ENCODE data around the gene AKT2. TPM values are rescaled to one million over a fixed set of nuclear protein-coding genes. Genes with fewer than 3 reads are reported as not detected.

AKT2 gene
- polyA plus RNA-seq, 3 donors, result 144 to 248 (median 180) TPM

- DNase-seq (ENCODE audit: extremely low read depth in 1 of 11, low read depth in 9 of 11, low spot score in 4 of 11), result no peak
Measured at GRCh38 chr19:40244579-40245317, 40.4 kb downstream of the AKT2 start.

- DNase-seq (ENCODE audit: extremely low read depth in 1 of 11, low read depth in 9 of 11, low spot score in 4 of 11), result no peak
Measured at GRCh38 chr19:40243181-40243580, 42.0 kb downstream of the AKT2 start.

- no peak for DNase-seq (ENCODE audit: extremely low read depth in 1 of 11, low read depth in 9 of 11, low spot score in 4 of 11)
Measured at GRCh38 chr19:40242480-40242879, 42.7 kb downstream of the AKT2 start.

- no peak for DNase-seq (ENCODE audit: extremely low read depth in 1 of 11, low read depth in 9 of 11, low spot score in 4 of 11)
Measured at GRCh38 chr19:40241809-40242384, 43.2 kb downstream of the AKT2 start.

GRCh38 chr19:40241125-40241808, 43.9 kb downstream of the AKT2 start:
- no peak for DNase-seq (ENCODE audit: extremely low read depth in 1 of 11, low read depth in 9 of 11, low spot score in 4 of 11)

- DNase-seq (ENCODE audit: extremely low read depth in 1 of 11, low read depth in 9 of 11, low spot score in 4 of 11), result no peak
Measured at GRCh38 chr19:40240332-40240731, 44.8 kb downstream of the AKT2 start.

GRCh38 chr19:40239415-40240226, 45.5 kb downstream of the AKT2 start:
- no peak for DNase-seq (ENCODE audit: extremely low read depth in 1 of 11, low read depth in 9 of 11, low spot score in 4 of 11)

GRCh38 chr19:40238775-40239174, 46.4 kb downstream of the AKT2 start:
- no peak for DNase-seq (ENCODE audit: extremely low read depth in 1 of 11, low read depth in 9 of 11, low spot score in 4 of 11)

- DNase-seq (ENCODE audit: extremely low read depth in 1 of 11, low read depth in 9 of 11, low spot score in 4 of 11), result no peak
Measured at GRCh38 chr19:40237791-40238190, 47.4 kb downstream of the AKT2 start.

GRCh38 chr19:40236366-40236765, 48.8 kb downstream of the AKT2 start:
- DNase-seq (ENCODE audit: extremely low read depth in 1 of 11, low read depth in 9 of 11, low spot score in 4 of 11), result no peak

- no peak for DNase-seq (ENCODE audit: extremely low read depth in 1 of 11, low read depth in 9 of 11, low spot score in 4 of 11)
Measured at GRCh38 chr19:40236026-40236355, 49.2 kb downstream of the AKT2 start.

GRCh38 chr19:40235238-40236025, 49.7 kb downstream of the AKT2 start:
- DNase-seq (ENCODE audit: extremely low read depth in 1 of 11, low read depth in 9 of 11, low spot score in 4 of 11), result no peak

GRCh38 chr19:40234429-40235237, 50.5 kb downstream of the AKT2 start:
- no peak for DNase-seq (ENCODE audit: extremely low read depth in 1 of 11, low read depth in 9 of 11, low spot score in 4 of 11)

- no peak for DNase-seq (ENCODE audit: extremely low read depth in 1 of 11, low read depth in 9 of 11, low spot score in 4 of 11)
Measured at GRCh38 chr19:40233811-40234389, 51.2 kb downstream of the AKT2 start.

- no peak for DNase-seq (ENCODE audit: extremely low read depth in 1 of 11, low read depth in 9 of 11, low spot score in 4 of 11)
Measured at GRCh38 chr19:40232949-40233810, 52.0 kb downstream of the AKT2 start.

GRCh38 chr19:40232479-40232878, 52.7 kb downstream of the AKT2 start:
- no peak for DNase-seq (ENCODE audit: extremely low read depth in 1 of 11, low read depth in 9 of 11, low spot score in 4 of 11)
